ENCODE data around the gene NXPH1.

The NXPH1 gene

DNA sequence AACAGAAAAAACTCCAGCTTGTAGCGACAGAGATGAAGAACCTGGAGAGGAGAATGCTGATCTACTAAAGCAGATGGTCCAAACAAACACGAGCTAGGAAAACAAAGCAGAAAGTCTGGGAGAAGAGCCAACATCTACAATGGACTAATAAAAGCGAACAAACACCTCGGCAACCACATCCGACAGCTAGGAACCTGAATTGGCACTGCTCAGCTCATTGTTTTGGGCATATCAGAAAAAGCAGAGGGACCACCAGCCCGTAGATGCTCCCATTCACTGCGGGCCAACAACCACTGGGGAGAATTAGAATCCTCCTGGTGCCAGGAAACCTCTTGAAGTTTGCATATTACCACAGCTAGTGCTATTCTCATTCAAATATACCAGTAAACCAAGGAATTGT, 204.7 kb downstream of the NXPH1 start:
- Histone ChIP-seq H3K27me3 (ENCODE audit: insufficient read depth, low read depth, severe bottlenecking) (no peaks in the 10 kb centered on the region), H3K27ac (no peak overlapping the region), H3K36me3 (no peaks in the 10 kb centered on the region), H3K4me3 (ENCODE audit: low read depth, low read length) (no peak overlapping the region), H3K9me3 (ENCODE audit: severe bottlenecking) (no peaks in the 10 kb centered on the region)
- TF ChIP-seq, protein P1, sequence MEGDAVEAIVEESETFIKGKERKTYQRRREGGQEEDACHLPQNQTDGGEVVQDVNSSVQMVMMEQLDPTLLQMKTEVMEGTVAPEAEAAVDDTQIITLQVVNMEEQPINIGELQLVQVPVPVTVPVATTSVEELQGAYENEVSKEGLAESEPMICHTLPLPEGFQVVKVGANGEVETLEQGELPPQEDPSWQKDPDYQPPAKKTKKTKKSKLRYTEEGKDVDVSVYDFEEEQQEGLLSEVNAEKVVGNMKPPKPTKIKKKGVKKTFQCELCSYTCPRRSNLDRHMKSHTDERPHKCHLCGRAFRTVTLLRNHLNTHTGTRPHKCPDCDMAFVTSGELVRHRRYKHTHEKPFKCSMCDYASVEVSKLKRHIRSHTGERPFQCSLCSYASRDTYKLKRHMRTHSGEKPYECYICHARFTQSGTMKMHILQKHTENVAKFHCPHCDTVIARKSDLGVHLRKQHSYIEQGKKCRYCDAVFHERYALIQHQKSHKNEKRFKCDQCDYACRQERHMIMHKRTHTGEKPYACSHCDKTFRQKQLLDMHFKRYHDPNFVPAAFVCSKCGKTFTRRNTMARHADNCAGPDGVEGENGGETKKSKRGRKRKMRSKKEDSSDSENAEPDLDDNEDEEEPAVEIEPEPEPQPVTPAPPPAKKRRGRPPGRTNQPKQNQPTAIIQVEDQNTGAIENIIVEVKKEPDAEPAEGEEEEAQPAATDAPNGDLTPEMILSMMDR (IDR thresholded peaks at IDR 0.05; ENCODE audit: low read depth, low read length), result no peak
- DNase-seq, result no peak

DNA sequence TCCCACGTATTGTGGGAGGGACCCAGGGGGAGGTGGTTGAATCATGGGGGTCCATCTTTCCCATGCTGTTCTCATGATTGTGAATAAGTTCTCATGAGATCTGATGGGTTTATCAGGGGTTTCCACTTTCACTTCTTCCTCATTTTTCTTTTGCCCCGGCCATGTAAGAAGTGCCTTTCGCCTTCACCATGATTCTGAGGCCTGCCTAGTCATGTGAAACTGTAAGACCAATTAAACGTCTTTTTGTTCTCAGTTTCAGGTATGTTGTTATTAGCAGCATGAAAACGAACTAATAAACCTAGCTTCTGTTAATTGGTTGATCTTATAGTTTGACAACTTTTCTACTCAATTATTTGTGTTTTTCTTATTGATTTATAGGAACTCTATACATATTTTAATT, 206.3 kb downstream of the NXPH1 start:
- Histone ChIP-seq H3K27me3 (ENCODE audit: insufficient read depth, low read depth, severe bottlenecking) (no peaks in the 10 kb centered on the region), H3K27ac (no peak overlapping the region), H3K9me3 (ENCODE audit: severe bottlenecking) (no peaks in the 10 kb centered on the region), H3K4me3 (ENCODE audit: low read depth, low read length) (no peak overlapping the region), H3K36me3 (no peaks in the 10 kb centered on the region)
- TF ChIP-seq, protein P1 (IDR thresholded peaks at IDR 0.05; ENCODE audit: low read depth, low read length), result no peak
- no peak for DNase-seq

DNA sequence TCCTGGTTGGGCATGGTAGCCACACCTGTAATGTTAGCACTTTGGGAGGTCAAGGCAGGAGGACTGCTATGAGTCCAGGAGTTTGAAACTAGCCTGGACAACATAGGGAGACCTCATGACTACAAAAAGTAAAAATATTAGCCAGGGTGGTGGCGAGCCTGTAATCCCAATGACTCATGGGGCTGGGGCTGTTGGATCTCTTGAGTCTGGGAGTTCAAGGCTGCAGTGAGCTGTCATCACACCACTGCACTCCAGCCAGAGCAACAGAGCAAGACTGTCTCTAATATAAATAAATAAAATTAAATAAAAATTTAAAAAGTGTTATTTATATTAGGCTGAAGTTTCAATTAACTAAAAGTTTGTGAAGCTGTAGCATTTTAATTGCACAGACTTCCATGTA, 207.3 kb downstream of the NXPH1 start:
- TF ChIP-seq, protein P1 (IDR thresholded peaks at IDR 0.05; ENCODE audit: low read depth, low read length), result no peak
- Histone ChIP-seq H3K9me3 (ENCODE audit: severe bottlenecking) (no peaks in the 10 kb centered on the region), H3K27me3 (ENCODE audit: insufficient read depth, low read depth, severe bottlenecking) (no peaks in the 10 kb centered on the region), H3K36me3 (no peaks in the 10 kb centered on the region), H3K27ac (no peak overlapping the region), H3K4me3 (ENCODE audit: low read depth, low read length) (no peak overlapping the region)
- DNase-seq, result no peak

DNA sequence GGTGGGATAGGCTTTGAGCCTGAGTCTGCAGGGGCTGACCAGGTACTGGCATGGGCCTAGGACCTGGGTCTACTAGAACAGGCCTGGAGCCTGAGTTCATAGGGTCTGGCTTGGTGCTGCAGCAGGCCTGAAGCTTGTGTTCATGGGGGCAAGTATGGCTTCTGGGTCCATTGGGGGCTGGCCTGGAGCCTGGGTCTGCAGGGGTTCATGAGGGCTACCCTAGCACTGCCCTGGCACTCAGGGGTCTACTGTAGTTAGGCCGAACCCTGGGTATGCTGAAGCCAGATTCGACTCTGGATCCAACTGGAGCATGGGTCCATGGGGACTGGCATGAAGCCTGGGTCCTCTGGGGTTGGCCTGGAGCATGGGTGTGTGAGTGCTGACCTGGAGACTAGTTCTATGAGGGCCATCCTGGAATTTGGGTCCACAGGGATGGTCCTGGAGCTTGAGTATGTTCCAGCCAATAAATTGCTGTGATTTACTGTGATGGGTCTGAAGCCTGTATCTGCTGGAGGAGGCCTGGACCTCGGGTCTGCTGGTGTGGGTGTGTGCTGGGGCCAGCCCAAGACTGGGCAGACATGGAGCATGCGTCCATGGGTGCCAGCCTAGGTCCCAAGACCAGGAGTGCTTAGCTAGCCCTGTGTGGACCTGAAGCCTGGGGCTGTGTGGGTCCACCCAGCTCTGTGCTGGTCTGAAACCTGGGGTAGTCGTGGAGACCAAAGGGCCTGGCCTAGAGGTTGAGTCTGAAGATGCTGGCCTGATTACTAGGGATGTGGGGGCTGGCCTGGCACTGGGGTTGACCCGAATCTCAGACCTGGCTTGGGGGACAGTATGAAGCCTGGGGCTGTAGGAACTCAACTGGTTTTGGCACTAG, 235.5 kb downstream of the NXPH1 start:
- H3K9me3 ChIP-seq (ENCODE audit: severe bottlenecking), result peaks cover 4% of the 10 kb centered on the region
- TF ChIP-seq, protein P1 (IDR thresholded peaks at IDR 0.05; ENCODE audit: low read depth, low read length), result no peak
- no peak for DNase-seq
- H3K27ac ChIP-seq, result no peak overlapping the region
- H3K4me3 ChIP-seq (ENCODE audit: low read depth, low read length), result no peak overlapping the region
- H3K27me3 ChIP-seq (ENCODE audit: insufficient read depth, low read depth, severe bottlenecking), result no peaks in the 10 kb centered on the region
- no peaks in the 10 kb centered on the region for H3K36me3 ChIP-seq

DNA sequence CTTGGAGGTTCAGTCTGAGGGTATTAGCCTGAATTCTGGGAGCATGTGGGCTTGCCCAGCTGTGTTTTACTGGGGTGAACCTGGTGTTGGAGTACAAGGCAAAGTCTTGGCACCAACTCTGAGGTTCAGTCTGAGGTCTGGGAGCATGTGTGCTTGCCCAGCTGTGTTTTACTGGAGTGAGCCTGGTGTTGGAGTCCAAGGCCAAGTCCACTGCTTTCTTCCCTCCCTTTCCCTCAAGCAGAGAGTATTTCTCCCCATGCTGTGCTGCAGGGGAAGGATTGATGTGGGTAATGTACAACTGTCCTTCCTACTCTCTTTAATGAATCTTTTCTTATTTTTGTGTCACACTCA, 236.1 kb downstream of the NXPH1 start:
- Histone ChIP-seq H3K4me3 (ENCODE audit: low read depth, low read length) (no peak overlapping the region), H3K36me3 (no peaks in the 10 kb centered on the region), H3K9me3 (ENCODE audit: severe bottlenecking) (peaks cover 4% of the 10 kb centered on the region), H3K27ac (no peak overlapping the region), H3K27me3 (ENCODE audit: insufficient read depth, low read depth, severe bottlenecking) (no peaks in the 10 kb centered on the region)
- TF ChIP-seq, protein P1 (IDR thresholded peaks at IDR 0.05; ENCODE audit: low read depth, low read length), result no peak
- DNase-seq, result no peak

DNA sequence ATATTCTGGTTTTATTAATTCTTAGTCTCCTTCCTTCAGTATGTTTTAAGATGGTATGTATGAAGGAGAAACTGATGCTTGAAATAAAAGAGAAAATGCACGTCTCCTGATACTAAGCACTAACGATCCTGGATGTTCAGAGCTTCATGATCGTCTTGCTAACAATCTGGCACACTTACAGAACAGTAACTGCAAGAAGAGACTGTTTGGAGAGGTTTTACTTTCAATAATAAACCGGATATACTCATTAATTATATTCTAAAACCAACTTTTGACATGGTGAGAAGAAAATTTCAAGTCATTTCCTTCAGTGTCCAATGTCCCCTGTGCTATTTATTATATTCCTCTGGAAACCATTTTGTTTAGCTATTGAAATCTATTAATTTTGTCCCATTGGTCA, 251.0 kb downstream of the NXPH1 start:
- no peak overlapping the region for H3K4me3 ChIP-seq (ENCODE audit: low read depth, low read length)
- TF ChIP-seq, protein P1 (IDR thresholded peaks at IDR 0.05; ENCODE audit: low read depth, low read length), result no peak
- peaks cover 4% of the 10 kb centered on the region for H3K9me3 ChIP-seq (ENCODE audit: severe bottlenecking)
- no peak overlapping the region for H3K27ac ChIP-seq
- no peaks in the 10 kb centered on the region for H3K27me3 ChIP-seq (ENCODE audit: insufficient read depth, low read depth, severe bottlenecking)
- no peak for DNase-seq
- H3K36me3 ChIP-seq, result no peaks in the 10 kb centered on the region
